HG03175 (cell line): ENCODE results near the gene PSD2.

Experiments
- ATAC-seq: cut with Tn5 transposase; IDR thresholded peaks from one replicate; pipeline ENCODE4 v1.9.1; 2021; ENCODE audit warnings: mild to moderate bottlenecking, moderate library complexity; ENCODE audit not compliant: unreplicated experiment

The PSD2 gene

DNA sequence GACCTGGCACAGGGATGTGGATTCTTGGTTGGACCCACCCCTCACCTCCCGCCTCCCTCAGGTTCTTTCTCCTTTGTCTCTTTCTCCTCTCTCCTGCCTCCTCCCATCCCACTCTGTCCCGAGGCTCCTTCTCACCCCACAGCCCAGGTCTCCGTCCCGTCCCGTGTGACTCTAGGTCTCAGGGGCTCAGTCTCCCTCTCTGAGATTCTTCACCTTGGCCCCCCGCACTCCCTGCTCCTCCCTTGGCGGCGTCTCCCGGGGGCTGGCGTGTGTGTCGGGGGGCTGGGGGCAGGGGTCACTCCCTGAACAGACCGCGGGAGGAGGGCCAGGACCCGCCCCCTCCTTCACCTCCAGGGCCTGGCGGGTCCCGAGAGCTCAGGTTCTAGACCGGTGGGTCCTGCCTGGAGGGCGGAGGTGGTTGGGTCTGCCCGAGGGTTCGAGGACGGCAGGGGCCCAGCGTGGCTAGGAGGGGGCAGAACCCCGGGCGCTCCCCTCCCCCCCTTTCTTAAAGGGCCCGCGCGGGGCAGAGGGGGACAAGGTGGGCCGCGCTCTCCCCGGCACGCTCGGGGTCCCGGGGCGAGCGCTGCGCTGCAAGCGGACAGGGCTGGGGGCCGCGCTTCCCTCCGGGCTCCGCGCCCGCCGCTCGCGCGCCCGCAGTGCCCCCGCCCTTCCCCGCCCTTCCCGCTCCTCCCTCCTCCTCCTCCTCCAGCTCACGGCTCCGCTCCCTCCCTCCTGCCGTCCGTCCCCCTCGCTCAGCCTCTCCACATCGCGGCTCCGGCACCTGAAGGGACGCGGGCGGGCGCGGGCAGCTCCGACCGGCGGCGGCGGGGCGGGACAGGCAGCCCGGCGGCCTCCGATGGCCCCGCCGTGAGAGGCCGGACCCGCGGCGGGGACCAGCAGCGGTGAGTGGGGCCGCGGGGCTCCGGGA, at the start of gene PSD2:
Gene PSD2, plus strand, starts transcription at position 735 of the 928 bp plus-strand sequence. CDS start 13,633 bp downstream, outside the sequence.
- ATAC-seq: no peak

DNA sequence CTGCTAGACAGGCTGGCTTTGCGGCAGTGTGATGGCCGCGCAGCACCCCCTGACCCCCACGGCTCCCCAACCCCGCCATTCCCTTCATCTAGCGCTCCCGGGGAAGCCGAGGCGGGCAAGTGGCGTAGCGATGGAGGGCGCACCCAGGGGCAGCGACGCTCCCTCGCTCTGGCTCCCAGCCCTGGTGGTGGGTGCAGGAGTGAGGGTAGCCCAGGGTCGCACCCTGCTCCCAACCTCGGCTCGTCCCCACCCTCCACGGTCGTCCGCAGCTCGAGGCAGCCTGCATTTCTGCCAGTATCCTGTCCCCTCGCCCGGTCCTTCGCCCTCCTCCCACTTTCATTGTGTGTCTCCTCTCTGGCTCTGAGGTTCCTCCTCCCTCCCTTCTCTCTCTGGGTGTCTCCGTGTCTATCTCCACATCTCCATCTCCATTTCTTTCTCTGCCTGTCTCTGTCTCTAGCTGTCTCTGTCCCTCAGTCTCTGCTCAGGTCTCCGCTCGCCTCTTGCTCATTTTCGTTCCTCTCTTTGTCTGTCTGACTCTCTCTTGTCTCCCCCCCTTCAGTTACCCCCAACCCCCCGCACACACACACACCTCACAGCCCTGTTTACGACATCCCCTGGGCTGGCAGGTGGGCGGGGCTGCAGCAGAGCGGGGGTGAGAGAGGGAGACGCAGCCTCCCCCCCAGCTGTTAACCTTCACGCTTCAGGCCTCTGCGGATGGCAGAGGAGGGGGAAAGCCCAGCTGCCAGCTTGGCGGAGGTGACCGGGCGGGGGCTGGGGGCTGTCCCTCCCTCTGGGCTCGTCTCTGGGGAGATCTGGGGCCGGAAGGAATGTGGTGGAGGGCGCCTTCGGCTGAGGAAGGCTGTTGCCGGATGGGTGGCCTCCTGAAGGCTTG, 48.7 kb upstream of the PSD2 start:
- peak; percentile 34 for ATAC-seq

DNA sequence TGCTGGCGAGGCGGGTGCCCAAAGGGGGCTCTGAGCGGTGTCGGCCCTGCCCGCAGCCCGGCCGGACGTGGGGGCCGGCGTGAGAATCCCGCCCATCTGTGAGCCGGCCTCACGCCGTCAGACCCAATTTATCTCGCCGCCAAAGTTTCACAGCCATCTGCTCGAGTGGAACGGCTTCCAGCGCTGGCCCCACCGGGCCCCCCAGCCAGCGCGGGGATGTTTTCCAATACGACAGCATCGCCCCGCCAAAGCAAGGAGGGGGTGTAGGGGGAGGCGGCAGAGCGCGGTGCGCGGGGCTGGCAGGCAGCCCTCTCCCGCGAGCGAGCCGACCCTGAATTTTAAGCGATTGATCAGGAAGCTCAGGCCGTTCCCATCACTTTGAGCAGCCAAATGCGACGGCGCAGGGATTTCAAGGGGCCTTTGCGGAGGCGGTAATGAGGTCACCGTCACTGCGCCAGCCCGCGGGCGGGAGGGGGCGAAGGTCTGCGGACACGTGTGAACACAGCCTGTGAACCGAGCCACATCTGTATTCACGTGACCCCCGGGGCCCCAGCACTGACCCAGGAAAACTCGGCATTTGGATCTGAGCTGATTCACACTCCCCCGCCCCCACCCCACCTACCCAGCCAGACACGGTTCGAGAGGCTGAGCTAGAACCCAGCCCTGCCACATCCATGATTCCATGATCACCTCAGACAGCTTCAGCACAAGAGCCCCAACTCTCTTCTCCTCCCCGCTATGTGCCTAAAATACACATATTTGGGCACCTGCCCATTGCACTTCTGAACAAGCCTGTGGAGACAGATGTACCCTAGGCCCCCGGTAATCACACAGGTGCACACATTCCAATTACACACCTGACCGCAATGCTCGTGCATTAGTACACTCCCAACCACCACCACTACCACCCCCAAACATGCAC, 47.8 kb upstream of the PSD2 start:
- peak; percentile 12 for ATAC-seq

DNA sequence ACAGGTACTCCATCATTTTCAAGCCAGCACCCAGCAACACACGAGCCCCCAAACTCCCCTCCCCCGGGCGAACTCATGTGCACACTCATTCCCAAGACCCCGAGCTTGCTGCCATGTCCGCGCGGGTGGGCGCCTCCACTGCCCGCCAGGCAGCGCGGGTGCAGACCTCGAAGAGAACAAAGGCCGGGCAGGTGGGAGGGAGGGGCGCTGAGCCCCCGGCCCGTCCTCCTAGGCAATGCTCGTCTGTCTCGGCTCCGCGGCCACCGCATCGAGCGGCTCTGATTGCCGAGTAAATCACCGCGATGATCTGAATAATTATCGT, 47.1 kb upstream of the PSD2 start:
- no peak for ATAC-seq

DNA sequence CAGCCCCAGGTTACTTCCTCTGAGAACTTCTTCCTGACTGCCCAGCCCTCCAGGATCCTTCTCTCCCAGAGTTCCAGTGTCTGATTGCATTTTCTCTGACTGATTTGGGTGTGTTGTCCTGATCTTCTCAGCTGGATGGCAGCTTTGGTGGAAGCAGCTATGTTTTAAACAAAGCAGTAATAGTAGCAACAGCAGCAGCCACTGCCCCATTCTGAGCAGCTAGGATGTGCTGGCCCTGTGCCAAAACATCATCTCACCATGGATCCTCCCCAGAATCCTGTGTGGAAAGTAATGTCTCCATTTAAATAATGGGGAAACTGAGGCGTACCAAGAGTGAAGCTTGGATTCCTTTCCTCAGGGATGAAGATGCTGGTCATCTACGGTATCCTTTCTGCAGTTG, 46.4 kb upstream of the PSD2 start:
- ATAC-seq: no peak

DNA sequence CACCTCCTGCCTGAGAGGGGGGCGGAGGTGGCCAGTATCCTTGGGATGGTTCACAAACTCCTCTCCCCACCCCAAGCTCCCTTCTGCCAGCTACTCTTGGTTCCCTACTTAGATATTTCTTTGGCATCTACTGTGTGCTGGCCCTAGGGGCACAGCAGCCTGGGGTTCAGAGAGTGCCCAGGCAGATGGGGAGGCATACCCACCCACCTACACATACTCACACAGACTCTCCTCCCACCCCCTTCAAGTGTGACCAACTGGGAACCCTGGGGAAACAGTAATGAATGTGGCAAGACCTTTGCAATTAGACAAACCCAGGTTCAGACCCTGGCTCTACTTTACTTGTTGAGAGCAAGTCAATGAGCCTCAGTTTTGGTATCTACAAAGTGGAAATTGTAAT, 44.4 kb upstream of the PSD2 start:
- no peak for ATAC-seq

DNA sequence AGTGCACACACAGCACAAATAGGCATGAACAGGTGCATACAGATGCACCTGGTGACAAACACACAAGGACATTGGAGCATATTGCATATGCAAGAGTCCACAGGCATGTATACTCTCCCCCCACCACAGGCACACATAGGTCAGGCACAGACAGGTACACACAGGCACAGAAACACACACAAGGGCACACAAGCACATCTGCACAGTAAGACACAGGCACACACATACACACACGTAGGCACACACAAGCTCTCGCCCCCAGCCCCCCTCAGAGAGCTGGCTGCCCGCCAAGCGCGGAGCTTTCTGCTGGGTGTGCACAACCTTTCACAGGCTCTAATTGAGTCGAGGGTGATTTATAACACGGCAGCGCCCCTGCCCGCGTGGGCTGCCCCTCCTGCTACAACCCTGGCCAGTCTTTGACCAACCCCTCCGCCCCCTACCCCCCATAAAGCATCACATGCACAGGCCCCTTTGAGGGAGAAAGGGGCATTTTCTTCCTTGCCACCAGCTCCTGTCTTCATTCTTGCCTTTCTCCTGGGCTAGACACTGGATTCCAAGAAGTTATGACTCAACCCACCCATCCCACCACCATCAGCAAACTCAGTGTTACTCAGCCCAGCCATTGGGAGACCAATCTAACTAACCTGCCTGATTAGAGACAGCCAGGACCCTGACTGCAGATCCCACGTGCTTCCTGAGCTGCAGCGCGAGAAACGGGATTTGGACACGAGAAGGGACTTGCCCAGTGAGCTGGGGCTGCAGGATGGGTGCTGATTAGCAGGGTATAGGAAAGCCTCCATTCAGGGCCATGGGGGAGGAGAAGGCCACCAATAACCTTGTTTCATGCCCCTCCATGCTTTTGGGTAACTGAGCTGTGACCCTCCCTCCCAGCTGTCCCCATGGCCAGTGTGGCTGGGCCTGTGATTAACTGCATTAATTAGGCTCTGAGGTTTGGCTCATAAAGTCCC, 42.8 kb upstream of the PSD2 start:
- no peak for ATAC-seq

DNA sequence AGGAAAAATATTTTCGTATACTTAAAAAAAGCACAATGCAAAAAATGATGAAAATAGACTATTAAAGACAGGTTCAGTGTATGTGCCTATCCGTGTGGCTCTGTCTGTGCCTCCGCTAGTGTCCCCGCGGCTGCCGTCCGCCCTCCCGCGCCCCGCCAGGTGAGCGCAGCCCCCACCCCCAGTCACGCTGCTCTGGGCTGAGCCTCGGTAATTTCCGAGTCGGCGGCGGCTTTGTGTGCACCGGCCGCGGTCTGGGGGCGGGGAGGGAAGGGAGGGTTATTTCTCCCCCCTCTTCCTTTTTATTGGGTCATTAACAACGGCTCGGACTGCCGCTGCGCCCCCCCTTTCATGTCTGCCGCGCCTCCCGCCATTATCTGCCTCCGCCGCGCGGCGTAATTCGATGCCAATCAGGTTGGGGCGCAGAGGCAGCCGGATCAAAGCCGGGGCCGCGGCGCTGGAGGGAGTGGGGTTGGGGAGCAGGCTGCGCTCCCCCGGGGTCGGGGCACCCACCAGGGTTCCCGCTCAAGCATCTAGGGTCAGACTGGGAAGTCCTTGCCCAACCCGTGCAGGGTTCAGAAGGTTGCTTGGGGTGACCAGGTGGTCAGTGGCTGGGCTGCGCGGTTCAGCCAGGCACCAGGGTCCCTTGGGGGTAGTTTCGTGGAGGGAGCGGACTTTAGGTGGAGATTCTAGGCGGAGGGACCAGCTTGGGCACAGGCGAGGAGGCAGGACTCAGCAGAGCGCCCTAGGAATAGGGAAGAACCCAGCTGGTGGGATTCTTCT, 39.5 kb upstream of the PSD2 start:
- ATAC-seq: no peak

DNA sequence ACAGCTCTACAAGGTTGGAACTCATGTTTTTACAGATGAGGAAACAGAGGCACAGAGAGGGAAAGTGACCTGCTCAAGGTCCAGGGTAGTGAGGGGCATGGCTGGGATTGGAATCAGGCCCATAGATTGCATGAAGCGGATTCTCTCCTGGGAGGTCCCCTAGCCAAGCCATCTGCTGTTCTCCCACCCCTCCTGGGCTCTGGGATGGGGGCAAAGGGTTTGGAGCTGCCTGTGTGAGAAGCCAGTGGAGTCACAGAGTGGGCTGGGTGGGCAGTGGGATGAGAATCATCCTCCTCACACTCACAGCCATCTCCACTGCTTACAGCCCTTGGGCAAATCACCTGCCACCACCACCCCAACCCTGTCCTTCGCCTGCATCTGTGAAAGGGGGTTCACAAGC, 38.6 kb upstream of the PSD2 start:
- ATAC-seq: no peak

DNA sequence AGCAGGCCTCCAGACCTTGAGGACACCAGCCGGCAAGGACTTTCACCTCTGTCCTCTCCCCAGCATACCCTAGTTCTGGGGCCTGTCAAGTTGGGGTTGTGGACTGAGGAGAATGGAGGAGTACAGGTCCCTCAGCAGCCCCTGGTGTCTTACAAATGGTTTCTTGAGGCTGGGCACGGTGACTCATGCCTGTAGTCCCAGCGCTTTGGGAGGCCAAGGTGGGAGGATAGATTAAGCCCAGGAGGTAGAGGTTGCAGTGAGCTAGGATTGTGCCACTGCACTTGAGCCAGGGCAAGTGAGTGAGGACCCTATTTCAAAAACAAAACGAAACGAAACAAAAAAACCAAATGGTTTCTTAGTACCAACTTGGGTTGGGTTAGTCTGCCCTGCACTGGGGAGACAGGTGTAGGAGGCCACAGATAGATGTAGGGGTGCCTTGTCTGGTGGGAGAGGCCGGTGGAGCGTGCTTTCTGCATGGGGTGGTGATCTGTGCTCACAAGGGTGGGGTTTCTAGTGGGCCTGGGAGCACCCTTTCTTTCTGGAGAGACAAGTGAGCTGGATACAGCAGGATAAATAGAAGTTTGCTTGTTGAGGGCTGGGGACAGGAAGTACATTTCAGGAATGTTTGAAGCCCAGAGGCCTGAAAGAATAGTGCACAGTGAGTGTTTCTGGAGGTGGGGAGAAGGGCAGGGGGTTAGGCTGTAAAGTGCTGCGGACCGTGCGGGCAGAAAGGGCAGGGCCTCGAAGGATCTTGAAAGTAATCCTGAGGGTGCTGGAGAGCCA, 37.7 kb upstream of the PSD2 start:
- ATAC-seq: no peak

DNA sequence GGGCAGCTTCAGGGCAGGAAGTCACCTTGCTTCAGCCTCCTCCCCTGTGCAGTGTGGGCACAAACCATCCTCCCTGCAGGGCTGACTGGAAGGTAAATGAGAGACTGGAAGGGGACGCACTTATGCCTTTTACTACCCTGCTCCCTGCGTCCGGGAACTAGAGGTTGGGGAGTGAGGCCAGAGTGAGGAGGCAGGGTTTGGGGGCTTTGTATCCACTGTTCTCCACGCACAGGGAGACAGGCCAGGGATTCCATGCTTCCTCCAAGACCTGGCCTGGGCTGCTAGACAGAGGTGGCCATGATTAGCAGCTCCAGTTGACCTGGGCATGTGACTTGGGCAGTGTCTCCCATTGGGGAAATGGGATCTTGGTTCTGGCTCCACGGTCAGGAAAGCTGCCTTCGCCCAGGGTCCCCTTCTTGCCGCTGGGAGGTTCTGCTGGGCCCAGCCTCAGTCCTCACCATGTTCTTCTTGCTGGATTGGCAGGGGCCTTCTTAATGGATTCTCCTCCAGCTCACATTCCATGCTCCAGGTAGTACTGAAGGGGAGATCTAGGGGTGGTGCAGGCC, 37.0 kb upstream of the PSD2 start:
- no peak for ATAC-seq

DNA sequence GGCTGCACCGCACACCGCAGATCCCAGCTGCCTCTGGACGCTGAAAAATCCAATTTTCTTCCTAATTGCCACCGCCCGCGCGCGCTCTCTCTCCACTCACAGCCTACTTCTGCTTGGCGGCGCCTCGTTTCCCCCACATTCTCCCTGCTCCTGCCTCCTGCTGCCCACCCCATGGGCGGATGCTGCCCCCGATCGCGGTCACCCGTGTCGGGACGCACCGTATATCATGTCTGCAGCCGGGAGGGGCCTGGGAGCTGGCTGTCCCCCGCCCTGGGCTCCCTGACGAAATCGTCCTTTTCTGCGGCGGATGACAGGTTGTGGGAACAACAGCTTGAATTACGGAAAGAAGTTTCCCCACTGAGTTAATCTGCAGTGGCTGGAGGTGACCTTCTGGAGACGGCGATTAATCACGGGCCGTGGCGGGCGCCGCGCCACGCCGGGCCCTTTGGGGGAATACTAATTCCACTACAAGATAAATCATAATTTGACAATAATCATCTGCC, 36.3 kb upstream of the PSD2 start:
- ATAC-seq: no peak

DNA sequence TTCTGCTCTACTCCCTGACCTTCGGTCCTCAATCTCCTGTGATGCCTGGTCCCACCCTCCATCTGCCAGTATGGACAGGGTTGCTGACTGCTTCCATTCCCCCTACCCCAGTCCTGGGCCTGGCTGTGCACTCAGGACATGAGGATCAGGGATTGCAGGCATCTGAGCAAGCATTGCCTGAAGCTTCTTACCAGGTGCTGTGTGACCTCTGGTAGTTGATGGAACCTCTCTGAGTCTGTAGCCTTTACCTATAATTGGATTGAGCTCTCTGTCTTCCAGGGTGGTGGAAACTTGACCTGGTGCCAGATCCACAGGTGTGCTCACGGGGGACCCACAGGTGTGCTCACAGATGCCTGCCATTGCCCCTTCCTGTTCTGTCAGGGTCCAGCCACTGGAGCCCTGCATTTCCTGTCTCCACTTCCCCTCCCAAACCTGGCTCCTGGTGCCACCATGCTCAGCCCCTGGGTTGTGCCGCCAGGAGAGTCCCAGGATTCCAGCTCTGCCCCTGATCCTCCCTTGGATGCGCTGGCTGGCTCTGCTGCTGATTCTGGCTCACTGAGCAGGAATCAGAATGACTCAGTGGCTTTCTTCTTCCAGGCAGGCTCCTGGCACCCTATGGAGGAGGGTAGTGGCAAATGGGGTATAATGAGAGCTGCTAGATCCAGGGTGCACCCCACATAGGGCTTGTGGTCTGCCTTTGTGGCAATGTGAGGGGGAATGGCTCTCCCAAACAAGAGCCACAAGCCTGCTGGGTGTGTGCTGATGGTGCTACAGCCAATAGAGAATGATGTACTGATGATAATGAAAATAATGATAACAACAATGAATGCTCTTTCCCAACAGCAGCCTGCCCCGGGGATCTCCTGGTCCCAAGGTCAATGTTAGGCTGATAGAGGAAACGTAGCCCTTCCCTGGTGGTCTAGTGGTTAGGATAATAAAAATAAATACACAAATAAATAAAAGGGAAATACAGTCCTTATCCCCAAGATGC, 35.2 kb upstream of the PSD2 start:
- no peak for ATAC-seq

DNA sequence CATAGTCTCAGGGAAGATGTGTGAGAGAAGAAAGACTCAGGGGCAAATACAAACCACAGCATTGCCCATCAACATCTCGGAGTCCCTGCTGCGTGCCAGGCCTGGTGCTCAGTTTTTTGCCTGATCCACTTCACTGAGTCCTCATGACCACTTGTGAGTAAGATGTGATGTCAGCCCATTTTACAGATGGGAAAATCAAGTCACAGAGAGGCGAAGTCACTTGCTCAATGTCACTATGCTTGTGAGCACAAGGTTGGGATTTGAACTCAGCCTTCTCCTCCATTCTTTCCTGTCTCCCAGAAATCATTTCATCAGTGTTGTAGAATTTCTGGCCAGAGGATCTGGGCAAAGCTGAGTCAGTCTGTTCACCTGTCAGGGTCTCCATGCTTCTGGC, 34.6 kb upstream of the PSD2 start:
- no peak for ATAC-seq

DNA sequence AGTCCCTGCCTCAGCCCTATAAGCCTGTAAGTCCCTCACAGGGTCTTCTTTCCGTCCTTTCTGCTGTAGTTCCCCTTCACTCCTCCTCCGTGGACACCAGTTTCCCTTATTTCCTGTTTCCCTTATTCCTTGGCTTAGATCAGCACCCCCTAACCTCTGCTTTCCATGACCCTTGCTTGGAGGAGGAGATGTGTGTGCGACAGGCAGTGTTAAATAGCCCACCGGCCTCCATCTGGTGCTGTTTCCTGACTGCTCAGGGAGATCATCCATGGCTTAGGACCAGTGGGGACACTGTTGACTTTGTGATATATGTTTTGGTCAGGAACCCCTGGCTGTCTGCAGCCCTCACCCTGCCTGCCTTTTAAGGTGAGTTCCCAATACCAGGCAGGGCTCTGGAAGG, 34.1 kb upstream of the PSD2 start:
- no peak for ATAC-seq

DNA sequence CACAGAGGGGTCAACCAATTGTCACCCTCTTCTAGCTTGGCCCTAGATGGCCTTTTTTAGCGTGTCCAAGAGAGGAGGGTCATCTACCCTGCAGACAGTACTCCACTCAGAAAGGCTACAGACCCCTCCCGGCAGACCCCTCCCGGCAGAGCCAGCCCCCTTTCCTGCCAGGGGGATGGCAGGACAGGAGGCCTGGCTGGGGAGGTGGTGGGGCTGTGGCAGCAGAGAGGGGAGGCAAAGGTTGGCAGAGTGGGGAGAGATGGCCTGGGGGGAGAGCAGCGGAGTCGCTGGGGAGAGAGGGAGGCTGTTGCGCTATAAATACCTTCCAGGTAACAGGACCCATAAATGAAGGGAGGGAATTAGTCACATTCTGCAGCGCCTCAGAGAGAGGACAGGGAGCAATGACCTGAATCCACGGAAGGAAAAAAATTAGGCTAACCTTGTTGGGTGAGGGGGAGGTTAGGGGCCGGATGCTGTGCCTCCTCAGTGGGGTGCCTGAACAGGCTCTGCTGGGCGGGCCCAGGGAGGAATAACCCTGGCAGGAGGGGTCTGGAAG, 32.9 kb upstream of the PSD2 start:
- ATAC-seq: no peak
